SHP77 (cell line): ENCODE measurements around the gene MYF6.
"Not testable (repeated sequence)": the region's sequence is repeated elsewhere in the genome, so short reads cannot be mapped to it uniquely, and the experiment has no call there.

ENCODE experiments used
- DNase-seq, 2 experiments: peaks; one replicate each; lab custom pipeline; 2025; lab: John Stamatoyannopoulos, UW

Gene MYF6

GRCh38 chr12:80707126-80707829 lies at the start of gene MYF6:
TSS of gene MYF6 (plus strand) at chr12:80707634. CDS start at chr12:80707720, 86 bp downstream.
- no peak for DNase-seq

- DNase-seq, result no peak
These were observed 47.8 kb upstream of the MYF6 start for GRCh38 chr12:80659512-80660063.

GRCh38 chr12:80662586-80662985 lies 44.8 kb upstream of the MYF6 start:
- no peak for DNase-seq

- DNase-seq, result no peak
These were observed 37.2 kb upstream of the MYF6 start for GRCh38 chr12:80670214-80670613.

- not testable (repeated sequence) for DNase-seq
These were observed 31.3 kb upstream of the MYF6 start for GRCh38 chr12:80676042-80676636.

- DNase-seq, result no peak
These were observed 30.6 kb upstream of the MYF6 start for GRCh38 chr12:80676856-80677255.

GRCh38 chr12:80677994-80678393 lies 29.4 kb upstream of the MYF6 start:
- no peak for DNase-seq

- no peak for DNase-seq
These were observed 27.9 kb upstream of the MYF6 start for GRCh38 chr12:80679346-80680131.

GRCh38 chr12:80681287-80681686 lies 26.1 kb upstream of the MYF6 start:
- no peak for DNase-seq

GRCh38 chr12:80681786-80682185 lies 25.6 kb upstream of the MYF6 start:
- no peak for DNase-seq

GRCh38 chr12:80684077-80684495 lies 23.3 kb upstream of the MYF6 start:
- no peak for DNase-seq

- no peak for DNase-seq
These were observed 17.3 kb upstream of the MYF6 start for GRCh38 chr12:80690090-80690489.

GRCh38 chr12:80690513-80690912 lies 16.9 kb upstream of the MYF6 start:
- no peak for DNase-seq

- DNase-seq, result no peak
These were observed 15.3 kb upstream of the MYF6 start for GRCh38 chr12:80692114-80692513.

- no peak for DNase-seq
These were observed 10.1 kb upstream of the MYF6 start for GRCh38 chr12:80697270-80697887.

GRCh38 chr12:80698256-80698655 lies 9.2 kb upstream of the MYF6 start:
- DNase-seq, result no peak

- no peak for DNase-seq
These were observed 8.4 kb upstream of the MYF6 start for GRCh38 chr12:80698847-80699542.

GRCh38 chr12:80700327-80700726 lies 7.1 kb upstream of the MYF6 start:
- no peak for DNase-seq

- no peak for DNase-seq
These were observed 6.0 kb upstream of the MYF6 start for GRCh38 chr12:80701388-80701787.

- no peak for DNase-seq
These were observed 4.3 kb upstream of the MYF6 start for GRCh38 chr12:80702889-80703805.

GRCh38 chr12:80704420-80704819 lies 3.0 kb upstream of the MYF6 start:
- DNase-seq, result no peak
